ENCODE data around the gene STAT5B.
"Not testable (repeated sequence)": the region's sequence is repeated elsewhere in the genome, so short reads cannot be mapped to it uniquely, and the experiment has no call there.

STAT5B gene

GRCh38 chr17:42305543-42306384, 29.6 kb upstream of the STAT5B start:
- DNase-seq: no peak

- not testable (repeated sequence) for DNase-seq
These were observed 28.8 kb upstream of the STAT5B start for GRCh38 chr17:42305031-42305330.

GRCh38 chr17:42304187-42305030, 28.2 kb upstream of the STAT5B start:
- DNase-seq: no peak

GRCh38 chr17:42303694-42304093, 27.5 kb upstream of the STAT5B start:
- no peak for DNase-seq

- DNase-seq: no peak
These were observed 24.8 kb upstream of the STAT5B start for GRCh38 chr17:42301022-42301421.

DNA sequence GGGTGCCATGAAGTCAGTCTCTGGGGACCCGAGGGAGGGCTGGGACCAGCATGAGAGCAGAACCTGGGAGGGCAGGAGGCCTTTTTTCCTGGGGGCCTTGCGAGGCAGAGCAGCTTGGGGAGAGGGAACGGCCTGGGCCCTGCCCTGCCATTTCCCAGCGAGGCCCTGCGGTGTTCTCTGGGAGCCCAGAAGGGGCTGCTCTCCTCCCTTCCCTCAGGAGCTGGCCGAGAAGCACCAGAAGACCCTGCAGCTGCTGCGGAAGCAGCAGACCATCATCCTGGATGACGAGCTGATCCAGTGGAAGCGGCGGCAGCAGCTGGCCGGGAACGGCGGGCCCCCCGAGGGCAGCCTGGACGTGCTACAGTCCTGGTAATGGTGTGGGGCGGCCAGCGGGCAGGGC, 23.7 kb upstream of the STAT5B start:
- DNase-seq: not testable (repeated sequence)

DNA sequence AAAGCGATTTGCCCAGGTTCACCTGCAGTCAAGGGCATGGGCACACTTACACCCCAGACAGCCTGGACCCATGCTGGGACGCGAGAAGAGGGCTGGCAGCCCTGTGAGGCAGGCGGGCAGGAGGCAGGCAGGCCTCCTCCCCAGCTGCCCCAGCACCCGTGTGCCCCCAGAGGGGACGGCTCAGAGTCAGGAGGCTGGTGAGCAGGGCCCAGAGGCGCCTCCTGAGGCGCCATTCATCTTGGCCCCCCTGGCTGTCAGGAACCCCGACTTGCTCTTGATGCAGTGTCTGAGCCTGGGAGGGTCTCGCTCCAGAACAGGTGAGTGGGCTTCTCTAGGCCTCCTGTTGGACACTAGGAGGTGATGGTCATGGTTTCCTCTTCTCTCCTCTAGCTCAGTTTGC, 23.2 kb upstream of the STAT5B start:
- DNase-seq: not testable (repeated sequence)

GRCh38 chr17:42297775-42298174, 21.6 kb upstream of the STAT5B start:
- DNase-seq: not testable (repeated sequence)

GRCh38 chr17:42296012-42296411, 19.8 kb upstream of the STAT5B start:
- no peak for DNase-seq

GRCh38 chr17:42294469-42295398, 18.5 kb upstream of the STAT5B start:
- DNase-seq: no peak

GRCh38 chr17:42291129-42291528, 14.9 kb upstream of the STAT5B start:
- no peak for DNase-seq

DNA sequence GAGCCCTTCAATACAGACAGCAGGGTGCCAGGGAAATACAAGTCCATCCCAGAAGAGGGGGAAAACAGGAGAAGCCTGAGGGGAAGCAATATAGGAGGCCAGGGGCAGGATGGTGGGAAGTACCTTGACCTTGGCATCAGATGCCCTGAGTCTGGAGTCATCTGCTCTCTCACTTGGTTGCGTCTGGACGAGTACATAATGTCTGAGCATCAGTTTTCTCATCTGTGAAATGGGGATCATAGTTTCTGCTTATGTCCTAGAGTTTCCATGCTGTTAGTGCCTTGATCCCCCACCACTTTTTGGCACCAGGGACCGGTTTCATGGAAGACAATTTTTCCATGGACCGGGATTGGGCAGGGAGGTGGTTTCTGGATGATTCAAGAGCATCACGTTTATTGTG, 14.4 kb upstream of the STAT5B start:
- DNase-seq: no peak

DNA sequence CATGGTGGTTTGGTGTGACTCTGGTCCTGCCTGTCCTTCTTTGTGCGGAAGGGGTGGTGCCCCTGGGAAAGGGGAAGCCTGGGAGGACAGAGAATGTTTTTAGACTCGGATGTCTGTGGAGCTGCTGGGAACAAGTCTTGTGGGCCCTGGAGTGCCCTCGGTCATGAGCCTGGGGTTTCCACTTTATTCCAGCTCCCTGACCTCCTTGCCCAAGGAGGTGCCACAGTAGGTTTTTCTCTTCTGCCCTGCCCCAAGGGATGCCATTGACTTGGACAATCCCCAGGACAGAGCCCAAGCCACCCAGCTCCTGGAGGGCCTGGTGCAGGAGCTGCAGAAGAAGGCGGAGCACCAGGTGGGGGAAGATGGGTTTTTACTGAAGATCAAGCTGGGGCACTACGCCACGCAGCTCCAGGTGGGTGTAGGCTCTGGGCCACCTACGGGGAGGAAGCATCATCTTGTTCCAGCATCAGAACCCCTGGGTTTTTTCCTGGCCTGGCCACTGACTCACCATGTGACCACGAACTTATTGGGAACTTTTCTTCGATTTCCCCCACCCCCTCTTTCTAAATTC, 13.5 kb upstream of the STAT5B start:
- no peak for DNase-seq

DNA sequence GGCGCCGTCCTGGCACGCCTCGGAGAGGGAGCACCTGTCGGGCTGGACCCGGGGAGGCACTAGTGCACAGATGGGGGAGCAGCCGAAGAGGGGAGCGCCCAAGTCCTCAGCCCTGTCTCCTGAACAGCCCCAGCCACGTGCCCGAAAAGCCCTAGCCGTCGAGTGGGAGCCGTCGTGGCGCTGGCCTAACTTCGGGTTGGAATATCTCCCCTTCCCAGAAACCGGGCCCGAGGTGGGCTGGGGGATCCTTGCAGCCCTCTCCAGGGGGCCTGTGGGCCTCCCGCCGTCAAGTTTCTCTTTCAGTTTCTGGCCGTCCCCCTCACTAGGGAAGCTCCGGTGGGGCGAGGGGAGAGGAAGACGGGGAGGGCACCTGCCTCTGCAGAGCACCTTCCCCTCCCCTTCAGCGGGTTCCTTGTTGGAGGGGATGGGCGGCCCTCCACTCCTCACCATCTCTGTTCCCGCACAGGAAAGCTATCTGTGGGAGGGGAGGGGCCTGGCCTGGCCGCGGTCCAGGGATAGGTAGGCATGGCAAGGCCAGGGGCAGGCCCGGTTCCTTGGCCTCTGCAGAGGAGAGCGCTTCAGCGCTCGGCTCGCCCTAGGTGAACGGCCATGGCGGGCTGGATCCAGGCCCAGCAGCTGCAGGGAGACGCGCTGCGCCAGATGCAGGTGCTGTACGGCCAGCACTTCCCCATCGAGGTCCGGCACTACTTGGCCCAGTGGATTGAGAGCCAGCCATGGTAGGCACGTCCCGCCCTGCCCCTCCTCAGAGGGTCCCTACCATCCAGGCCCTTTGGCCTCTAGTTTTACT, 12.8 kb upstream of the STAT5B start:
- DNase-seq: no peak

DNA sequence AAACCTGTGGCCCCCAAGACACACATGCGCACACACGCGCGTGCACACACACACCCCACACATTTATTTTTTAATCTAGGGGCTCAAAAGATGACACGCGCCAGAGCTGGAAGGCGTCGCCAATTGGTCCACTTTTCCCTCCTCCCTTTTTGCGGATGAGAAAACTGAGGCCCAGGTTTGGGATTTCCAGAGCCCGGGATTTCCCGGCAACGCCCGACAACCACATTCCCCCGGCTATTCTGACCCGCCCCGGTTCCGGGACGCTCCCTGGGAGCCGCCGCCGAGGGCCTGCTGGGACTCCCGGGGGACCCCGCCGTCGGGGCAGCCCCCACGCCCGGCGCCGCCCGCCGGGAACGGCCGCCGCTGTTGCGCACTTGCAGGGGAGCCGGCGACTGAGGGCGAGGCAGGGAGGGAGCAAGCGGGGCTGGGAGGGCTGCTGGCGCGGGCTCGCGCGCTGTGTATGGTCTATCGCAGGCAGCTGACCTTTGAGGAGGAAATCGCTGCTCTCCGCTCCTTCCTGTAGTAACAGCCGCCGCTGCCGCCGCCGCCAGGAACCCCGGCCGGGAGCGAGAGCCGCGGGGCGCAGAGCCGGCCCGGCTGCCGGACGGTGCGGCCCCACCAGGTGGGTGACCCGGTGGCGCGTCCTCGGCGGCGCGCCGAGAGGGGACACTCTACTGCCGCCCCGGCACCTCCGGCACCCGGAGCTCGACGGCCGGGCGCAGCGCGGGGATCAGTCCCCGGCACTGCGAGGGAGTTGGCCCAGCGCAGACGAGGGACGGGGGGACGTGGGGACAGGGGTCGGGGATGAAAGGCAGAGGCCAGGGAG, 12.0 kb upstream of the STAT5B start, which contains the start of gene STAT5A:
Gene STAT5A (plus strand): TSS at position 522 of the 826 bp plus-strand sequence. CDS start 914 bp downstream, outside the sequence.
- no peak for DNase-seq

- no peak for DNase-seq
These were observed 11.2 kb upstream of the STAT5B start for GRCh38 chr17:42287305-42287976.

GRCh38 chr17:42286411-42287221, 10.4 kb upstream of the STAT5B start:
- DNase-seq: no peak

DNA sequence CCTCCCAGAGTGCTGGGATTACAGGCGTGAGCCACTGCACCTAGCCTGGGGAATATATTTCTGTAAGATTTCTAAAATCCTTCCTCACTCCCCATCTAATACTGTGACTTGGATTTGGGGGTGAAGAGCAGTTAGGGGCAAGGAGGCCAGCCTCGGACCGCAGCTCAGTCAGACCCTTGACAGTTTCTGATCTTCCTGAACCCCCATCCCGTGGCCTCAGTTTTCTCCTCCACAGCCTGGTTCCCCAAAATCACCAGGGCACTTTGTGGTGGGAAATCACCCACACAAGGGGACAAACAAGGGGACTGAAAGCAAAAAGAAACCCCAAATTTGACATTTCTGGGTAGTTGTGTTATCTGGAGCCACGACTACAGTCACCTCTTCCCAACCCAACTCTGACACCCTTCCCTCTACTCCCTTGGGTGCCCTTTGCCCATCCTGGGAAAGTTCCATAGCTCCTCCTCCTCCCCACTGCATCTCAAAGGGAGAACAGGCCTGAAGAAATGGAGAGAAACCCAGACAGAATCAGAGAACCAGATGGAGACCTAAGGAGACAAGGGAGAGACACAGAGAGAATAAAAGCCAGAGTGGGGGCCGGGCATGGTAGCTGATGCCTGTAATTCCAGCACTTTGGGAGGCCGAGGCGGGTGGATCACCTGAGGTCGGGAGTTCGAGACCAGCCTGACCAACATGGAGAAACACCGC, 9.3 kb upstream of the STAT5B start:
- no peak for DNase-seq

DNA sequence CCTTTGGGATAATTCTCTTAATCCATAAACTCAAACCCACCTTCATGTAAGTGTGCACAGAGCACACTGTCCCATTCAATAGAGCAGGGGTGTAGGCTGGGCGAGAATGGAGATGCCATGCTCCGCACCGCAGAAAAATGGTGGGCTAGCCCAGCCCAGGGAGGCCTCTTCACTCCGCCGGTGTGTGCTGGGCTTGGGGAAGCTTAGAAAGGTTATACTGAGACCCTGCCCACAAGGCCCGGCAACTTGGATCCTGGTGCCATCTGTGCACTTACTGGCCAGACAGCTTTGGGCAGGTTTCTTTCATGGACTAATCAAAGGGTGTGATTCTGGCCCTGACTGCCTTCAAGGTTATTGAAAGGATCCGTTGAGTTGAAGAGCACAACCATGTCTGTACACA, 8.4 kb upstream of the STAT5B start:
- no peak for DNase-seq

Measured in SIG-M5 (cell line).